Kidney (tissue), 14 donors: ENCODE results near the gene AP5Z1. TPM values are rescaled to one million over a fixed set of nuclear protein-coding genes. Genes with fewer than 3 reads are reported as not detected.

Experiments used
- DNase-seq, 5 donors: peaks; one replicate each; pipeline ENCODE4 v3.0.0-alpha.2; 2013 to 2020
- FAIRE-seq: peaks from 2 replicates; lab custom pipeline; 2012; peaks lifted over from hg19 to GRCh38; lab: Jason Lieb, UNC
- H3K27ac ChIP-seq, 2 donors: one replicate each; pipeline ENCODE4 v1.7.0; 2013; ENCODE audit warnings: low read depth in 2 of 2, low read length in 2 of 2, inconsistent platforms in 1 of 2
- H3K27me3 ChIP-seq: one replicate; pipeline ENCODE4 v1.7.1; 2013; ENCODE audit warnings: low read length, inconsistent platforms; ENCODE audit not compliant: control insufficient read depth, insufficient read depth
- H3K36me3 ChIP-seq, 3 donors: one replicate each; pipeline versions ENCODE4 v1.7.0 to v1.7.1; 2013; ENCODE audit warnings: low read length in 3 of 3, control low read depth in 1 of 3, inconsistent platforms in 1 of 3; ENCODE audit not compliant: insufficient read depth in 3 of 3, control insufficient read depth in 2 of 3
- H3K4me1 ChIP-seq, 3 donors: one replicate each; pipeline versions ENCODE4 v1.7.0 to v1.7.1; 2013; ENCODE audit warnings: low read length in 3 of 3, inconsistent platforms in 1 of 3, low read depth in 1 of 3; ENCODE audit not compliant: control insufficient read depth in 2 of 3, insufficient read depth in 2 of 3
- H3K4me3 ChIP-seq, 3 donors: one replicate each; pipeline versions ENCODE4 v1.7.0 to v1.8.1; 2013; ENCODE audit warnings: low read length in 3 of 3, control low read depth in 1 of 3, inconsistent platforms in 1 of 3
- H3K9ac ChIP-seq, 3 donors: one replicate each; pipeline versions ENCODE4 v1.7.0 to v1.7.1; 2013; ENCODE audit warnings: low read length in 3 of 3, control low read depth in 1 of 3, inconsistent platforms in 1 of 3
- H3K9me3 ChIP-seq, 3 donors: one replicate each; pipeline versions ENCODE4 v1.7.0 to v1.7.1; 2013; ENCODE audit warnings: low read length in 3 of 3, control low read depth in 1 of 3, inconsistent platforms in 1 of 3; ENCODE audit not compliant: control insufficient read depth in 2 of 3, insufficient read depth in 1 of 3
- intact Hi-C: fragments of 100-400 bp; cut with DNase I; formaldehyde crosslinking; loops from one replicate; pipeline ENCODE4 v1.11.1; 2022
- polyA plus RNA-seq: library from polyadenylated mRNA; stranded (reverse); fragments of 350-450 nt; fragmentation: Illumina TruSeq; extraction: RNeasy Lipid Tissue Mini Kit (QIAGEN cat#74804); gene quantifications from one replicate; pipeline ENCODE4 v1.2.3, GENCODE V29; 2014; ENCODE audit warnings: low read depth, low replicate concordance; ENCODE audit not compliant: insufficient read depth
- total RNA-seq: library from RNA; stranded (reverse); fragmentation: NEBNext Ultra II Directional; extraction: Animal tissue kit (Norgen Biotek cat#: 25700); gene quantifications from one replicate; pipeline ENCODE4 v1.2.1, GENCODE V29; 2021
- TF ChIP-seq, protein P1 (sequence below): IDR thresholded peaks from 3 replicates; pipeline ENCODE4 v1.5.1; 2012; ENCODE audit warnings: mild to moderate bottlenecking, moderate library complexity, borderline replicate concordance; ENCODE audit not compliant: insufficient read depth; ENCODE audit errors: extremely low read depth
- donor health status: control.
- donor health status: control.
- donor health status: control.
- donor health status: control.
- donor health status: control.
- donor health status: DM: yes; HTN: yes; CAD: no.
- donor health status: Normal renal cell carcinoma (clear cell type).

AP5Z1 gene
- total and polyA plus RNA-seq, 2 donors from 2014 or later: 23.4 to 38.5 TPM

DNA sequence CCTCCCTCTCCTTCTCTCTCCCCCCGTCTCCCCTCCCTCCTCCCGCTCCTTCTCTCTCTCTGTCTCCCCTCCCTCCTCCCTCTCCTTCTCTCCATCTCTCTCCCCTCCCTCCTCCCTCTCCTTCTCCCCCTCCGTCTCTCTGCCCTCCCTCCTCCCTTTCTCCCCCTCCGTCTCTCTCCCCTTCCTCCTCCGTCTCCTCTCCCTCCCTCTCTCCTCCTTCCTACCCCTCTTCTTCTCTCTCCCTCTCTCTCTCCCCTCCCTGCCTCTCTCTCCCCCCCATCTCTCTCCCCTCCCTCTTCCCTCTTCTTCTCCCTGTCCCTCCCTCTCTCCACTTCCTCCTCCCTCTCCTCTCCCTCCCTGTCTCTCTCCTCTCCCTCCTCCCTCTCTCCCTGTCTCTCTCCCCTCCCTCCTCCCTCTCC, 32.2 kb downstream of the AP5Z1 start:
- DNase-seq: peak in 1 of 5 donors; percentile 71
- intact Hi-C loops: no loop called here
- FAIRE-seq: no peak
- Histone ChIP-seq H3K4me1 (no peaks in the 10 kb centered on the region), H3K27me3 (no peaks in the 10 kb centered on the region), H3K27ac (peak overlapping the region in 1 of 2 donors; percentile 37), H3K9me3 (no peaks in the 10 kb centered on the region), H3K4me3 (no peak overlapping the region), H3K36me3 (no peaks in the 10 kb centered on the region), H3K9ac (no peak overlapping the region)
- TF ChIP-seq, protein P1, sequence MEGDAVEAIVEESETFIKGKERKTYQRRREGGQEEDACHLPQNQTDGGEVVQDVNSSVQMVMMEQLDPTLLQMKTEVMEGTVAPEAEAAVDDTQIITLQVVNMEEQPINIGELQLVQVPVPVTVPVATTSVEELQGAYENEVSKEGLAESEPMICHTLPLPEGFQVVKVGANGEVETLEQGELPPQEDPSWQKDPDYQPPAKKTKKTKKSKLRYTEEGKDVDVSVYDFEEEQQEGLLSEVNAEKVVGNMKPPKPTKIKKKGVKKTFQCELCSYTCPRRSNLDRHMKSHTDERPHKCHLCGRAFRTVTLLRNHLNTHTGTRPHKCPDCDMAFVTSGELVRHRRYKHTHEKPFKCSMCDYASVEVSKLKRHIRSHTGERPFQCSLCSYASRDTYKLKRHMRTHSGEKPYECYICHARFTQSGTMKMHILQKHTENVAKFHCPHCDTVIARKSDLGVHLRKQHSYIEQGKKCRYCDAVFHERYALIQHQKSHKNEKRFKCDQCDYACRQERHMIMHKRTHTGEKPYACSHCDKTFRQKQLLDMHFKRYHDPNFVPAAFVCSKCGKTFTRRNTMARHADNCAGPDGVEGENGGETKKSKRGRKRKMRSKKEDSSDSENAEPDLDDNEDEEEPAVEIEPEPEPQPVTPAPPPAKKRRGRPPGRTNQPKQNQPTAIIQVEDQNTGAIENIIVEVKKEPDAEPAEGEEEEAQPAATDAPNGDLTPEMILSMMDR: no peak

DNA sequence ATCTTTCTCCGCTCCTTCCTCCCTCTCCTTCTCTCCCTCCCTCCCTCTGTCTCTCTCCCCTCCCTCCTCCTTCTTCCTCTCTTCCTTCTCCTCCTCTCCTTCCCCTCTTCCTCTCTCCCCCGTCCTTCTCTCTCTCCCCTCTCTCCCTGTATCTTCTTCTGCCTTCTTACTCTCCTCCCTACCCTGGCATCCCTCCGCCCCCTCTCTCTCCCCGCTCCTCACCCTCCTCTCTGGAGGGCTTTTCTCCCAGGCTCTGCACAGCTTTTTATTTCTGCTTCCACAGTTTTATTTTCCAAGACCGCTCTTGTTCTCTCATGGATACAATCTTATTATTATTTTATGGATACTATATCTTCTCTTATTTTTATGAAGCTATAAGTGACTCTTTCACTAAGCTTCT, 32.6 kb downstream of the AP5Z1 start:
- no peaks in the 10 kb centered on the region for H3K27me3 ChIP-seq
- H3K9me3 ChIP-seq: no peaks in the 10 kb centered on the region
- no peak for FAIRE-seq
- DNase-seq: no peak
- H3K9ac ChIP-seq: no peak overlapping the region
- TF ChIP-seq, protein P1: no peak
- H3K4me3 ChIP-seq: no peak overlapping the region
- H3K4me1 ChIP-seq: no peaks in the 10 kb centered on the region
- H3K27ac ChIP-seq: no peak overlapping the region
- intact Hi-C loops: no loop called here
- no peaks in the 10 kb centered on the region for H3K36me3 ChIP-seq

DNA sequence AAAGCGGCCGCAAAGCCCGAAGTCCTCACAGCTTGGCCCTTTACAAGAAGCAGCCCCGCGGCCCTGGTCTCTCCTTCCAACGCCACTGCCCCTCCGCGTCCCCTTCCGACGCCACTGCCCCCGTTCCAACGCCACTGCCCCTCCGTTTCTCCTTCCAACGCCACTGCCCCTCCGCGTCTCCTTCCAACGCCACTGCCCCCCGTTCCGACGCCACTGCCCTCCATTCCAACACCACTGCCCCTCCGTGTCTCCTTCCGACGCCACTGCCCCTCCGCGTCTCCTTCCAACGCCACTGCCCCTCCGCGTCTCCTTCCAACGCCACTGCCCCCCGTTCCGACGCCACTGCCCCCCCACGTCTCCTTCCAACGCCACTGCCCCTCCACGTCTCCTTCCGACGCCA, 33.1 kb downstream of the AP5Z1 start:
- no peaks in the 10 kb centered on the region for H3K27me3 ChIP-seq
- no peak overlapping the region for H3K9ac ChIP-seq
- DNase-seq (no peak), FAIRE-seq (no peak)
- TF ChIP-seq, protein P1: no peak
- H3K9me3 ChIP-seq: no peaks in the 10 kb centered on the region
- H3K27ac ChIP-seq: peak overlapping the region in 1 of 2 donors; percentile 47
- H3K4me3 ChIP-seq: no peak overlapping the region
- H3K36me3 ChIP-seq: no peaks in the 10 kb centered on the region
- no peaks in the 10 kb centered on the region for H3K4me1 ChIP-seq
- intact Hi-C loops: no loop called here

DNA sequence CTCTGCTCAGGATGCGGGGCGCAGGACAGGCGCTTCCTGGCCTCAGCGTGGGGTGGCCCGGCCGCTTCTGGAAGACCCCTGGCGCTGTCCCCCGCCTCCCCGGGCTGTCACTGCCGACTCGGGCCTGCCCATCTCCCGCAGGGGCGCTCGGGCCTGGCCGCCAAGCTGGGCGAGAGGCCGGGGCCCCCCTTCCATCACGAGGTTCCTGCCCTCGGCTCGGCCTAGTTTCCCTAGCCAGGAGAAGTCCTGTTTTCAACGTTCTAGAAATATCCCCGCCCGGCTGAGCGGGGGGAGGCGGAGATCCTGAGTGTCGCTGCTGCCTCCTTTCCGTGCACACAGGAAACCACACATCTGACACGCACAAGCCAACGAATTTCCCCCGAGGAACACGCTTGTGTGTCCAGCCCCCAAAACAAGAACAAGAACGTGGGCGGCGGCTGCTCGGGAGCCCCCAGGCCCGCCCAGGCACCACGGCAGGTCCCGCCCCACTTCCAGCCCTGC, 33.7 kb downstream of the AP5Z1 start:
- TF ChIP-seq, protein P1: no peak
- H3K27me3 ChIP-seq: no peaks in the 10 kb centered on the region
- no peaks in the 10 kb centered on the region for H3K36me3 ChIP-seq
- no peaks in the 10 kb centered on the region for H3K9me3 ChIP-seq
- H3K4me1 ChIP-seq: no peaks in the 10 kb centered on the region
- no peak overlapping the region for H3K9ac ChIP-seq
- H3K4me3 ChIP-seq: no peak overlapping the region
- H3K27ac ChIP-seq: peak overlapping the region; percentile 32 to 70
- intact Hi-C loops: no loop called here
- no peak for FAIRE-seq
- DNase-seq: no peak
